Activated naive CD4-positive, alpha-beta T cell treated with anti-CD3 and anti-CD28 coated beads, Interleukin-2, amount 50 U/mL, for 72 hours (primary cell): ENCODE results near the gene KRTAP3-1. TPM values are rescaled to one million over a fixed set of nuclear protein-coding genes. Genes with fewer than 3 reads are reported as not detected.
A peak's percentile ranks its signal among the peaks of the same experiment; 100 is the strongest.
"Not testable (repeated sequence)": the region's sequence is repeated elsewhere in the genome, so short reads cannot be mapped to it uniquely, and the experiment has no call there.

Experiments
- ATAC-seq, 2 donors: fragments of 150-1000 bp; cut with Tn5 transposase; 2 replicates each; pipeline ENCODE4 v1.10.0; 2021; ENCODE audit warnings: mild to moderate bottlenecking in 2 of 2, moderate library complexity in 2 of 2
- DNase-seq, 2 donors: peaks; one replicate each; pipeline ENCODE4 v3.0.0; 2021 to 2022; ENCODE audit warnings: low spot score in 2 of 2
- H3K27ac Mint-ChIP-seq, 2 donors: one replicate each; pipeline ENCODE4 v1.8.0; 2022; ENCODE audit warnings: mild to moderate bottlenecking in 2 of 2, mixed read lengths in 2 of 2
- H3K36me3 Mint-ChIP-seq, 2 donors: one replicate each; pipeline ENCODE4 v1.8.0; 2022; ENCODE audit warnings: mixed read lengths in 2 of 2
- H3K9me3 Mint-ChIP-seq, 2 donors: one replicate each; pipeline ENCODE4 v1.8.0; 2022; ENCODE audit warnings: mixed read lengths in 2 of 2
- total RNA-seq, 2 donors: library from RNA; stranded (reverse); gene quantifications; one replicate each; pipeline ENCODE4 v1.2.3, GENCODE V29; 2022

Gene KRTAP3-1
- not detected for total RNA-seq

DNA sequence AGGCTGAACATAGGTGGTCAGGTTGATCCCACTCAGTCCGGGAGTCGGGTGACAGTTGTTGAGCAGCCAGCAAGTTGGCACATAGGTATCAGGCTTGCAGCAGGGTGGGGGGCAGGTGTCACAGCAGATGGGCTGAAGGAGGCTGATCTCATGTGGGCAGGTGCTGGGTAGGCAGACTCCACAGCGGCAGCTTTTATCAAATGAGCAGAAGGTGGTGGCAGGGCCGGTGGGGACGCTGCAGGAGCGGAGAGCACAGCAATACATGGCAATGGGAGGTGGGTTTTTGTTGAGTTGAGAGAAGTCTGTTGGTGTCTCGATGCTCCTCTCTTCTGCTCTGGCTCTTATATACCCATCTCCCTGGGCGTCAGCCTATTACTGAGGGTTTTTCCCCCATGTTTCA, at the start of gene KRTAP3-1:
Gene KRTAP3-1 (minus strand): TSS at position 318 of the 400 bp plus-strand sequence. CDS start 54 bp downstream, at position 264.
- H3K9me3 Mint-ChIP-seq, result no peaks in the 10 kb centered on the region
- no peak for ATAC-seq
- H3K36me3 Mint-ChIP-seq, result no peaks in the 10 kb centered on the region
- DNase-seq, result no peak
- H3K27ac Mint-ChIP-seq, result no peak within 1 kb of the TSS

DNA sequence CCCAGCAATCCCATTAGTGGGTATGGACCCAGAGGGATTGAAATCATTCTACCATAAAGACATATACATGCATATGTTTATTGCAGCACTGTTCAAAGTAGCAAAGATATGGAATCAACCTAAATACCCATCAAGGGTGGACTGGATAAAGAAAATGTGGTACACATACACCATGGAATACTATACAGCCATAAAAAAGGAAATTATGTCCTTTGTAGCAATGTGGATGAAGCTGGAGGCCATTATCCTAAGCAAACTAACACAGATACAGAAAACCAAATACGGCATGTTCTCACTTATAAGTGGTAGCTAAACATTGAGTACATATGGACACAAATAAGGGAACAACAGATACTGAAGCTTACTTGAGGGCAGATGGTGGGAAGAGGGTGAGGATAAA, 48.6 kb upstream of the KRTAP3-1 start:
- H3K9me3 Mint-ChIP-seq, result peaks cover 3 to 8% of the 10 kb centered on the region in 2 donors
- DNase-seq (no peak), ATAC-seq (no peak)
- no peak overlapping the region for H3K27ac Mint-ChIP-seq
- peaks cover 0 to 4% of the 10 kb centered on the region in 2 donors for H3K36me3 Mint-ChIP-seq

GRCh38 chr17:41055130-41055529, 46.2 kb upstream of the KRTAP3-1 start, which contains the start of gene KRTAP2-2:
Gene KRTAP2-2 (minus strand): TSS chr17:41055230. CDS start chr17:41055211, 19 bp downstream.
- H3K36me3 Mint-ChIP-seq, H3K27ac Mint-ChIP-seq, ATAC-seq: not testable (repeated sequence)

GRCh38 chr17:41054556-41054955, 45.6 kb upstream of the KRTAP3-1 start:
- not testable (repeated sequence) for DNase-seq, H3K27ac Mint-ChIP-seq, ATAC-seq, H3K36me3 Mint-ChIP-seq, H3K9me3 Mint-ChIP-seq

More at GRCh38 chr17:41055130-41055529, 46.2 kb upstream of the KRTAP3-1 start, which contains the start of gene KRTAP2-2:
- H3K9me3 Mint-ChIP-seq, DNase-seq: not testable (repeated sequence)

GRCh38 chr17:41054025-41054424, 45.1 kb upstream of the KRTAP3-1 start:
- DNase-seq (no peak), ATAC-seq (no peak)
- peaks cover 0 to 4% of the 10 kb centered on the region in 2 donors for H3K36me3 Mint-ChIP-seq
- peaks cover 3 to 8% of the 10 kb centered on the region in 2 donors for H3K9me3 Mint-ChIP-seq
- H3K27ac Mint-ChIP-seq, result no peak overlapping the region

DNA sequence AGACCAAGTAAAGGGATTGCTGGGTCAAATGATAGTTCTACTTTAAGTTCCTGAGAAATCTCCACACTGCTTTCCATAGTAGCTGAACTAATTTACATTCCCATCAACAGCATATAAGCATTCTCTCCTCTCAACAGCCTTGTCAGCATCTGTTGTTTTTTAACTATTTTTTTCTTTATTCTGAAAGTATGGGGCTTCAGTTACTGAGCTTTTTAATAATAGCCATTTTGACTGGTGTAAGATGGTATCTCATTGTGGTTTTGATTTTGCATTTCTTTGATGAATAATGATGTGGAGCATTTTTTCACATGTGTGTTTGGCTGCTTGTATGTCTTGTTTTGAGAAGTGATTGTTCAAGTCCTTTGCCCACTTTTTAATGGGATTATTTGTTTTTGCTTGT, 43.6 kb upstream of the KRTAP3-1 start:
- no peak for ATAC-seq

GRCh38 chr17:41049110-41049509, 40.2 kb upstream of the KRTAP3-1 start:
- ATAC-seq, result no peak
- Mint-ChIP-seq H3K9me3 (peaks cover 1 to 3% of the 10 kb centered on the region in 2 donors), H3K27ac (no peak overlapping the region), H3K36me3 (no peaks in the 10 kb centered on the region)
- DNase-seq, result no peak

More for the DNA sequence above, 43.6 kb upstream of the KRTAP3-1 start:
- Mint-ChIP-seq H3K36me3 (peaks cover 0 to 2% of the 10 kb centered on the region in 2 donors), H3K9me3 (peaks cover 1 to 6% of the 10 kb centered on the region in 2 donors), H3K27ac (no peak overlapping the region)
- no peak for DNase-seq

DNA sequence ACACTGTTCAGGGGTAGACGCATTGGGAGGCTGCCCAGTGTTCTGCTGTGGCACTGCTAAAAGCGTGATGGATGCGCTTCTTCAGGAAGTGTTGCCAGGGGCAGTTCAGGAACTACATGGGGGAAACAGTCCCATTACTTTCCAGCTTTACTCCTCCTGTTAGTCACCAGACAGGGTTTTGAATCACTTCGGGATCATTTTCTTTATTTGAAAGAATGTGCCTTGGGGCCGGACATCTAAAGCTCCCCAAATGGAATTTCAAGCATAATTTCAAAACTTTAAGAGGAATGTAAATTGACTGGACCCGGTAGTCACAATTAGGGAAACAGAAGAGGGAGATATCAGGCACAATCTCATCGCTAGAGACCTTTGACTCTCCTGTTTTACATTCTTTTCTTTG, 39.5 kb upstream of the KRTAP3-1 start:
- H3K27ac Mint-ChIP-seq, result no peak overlapping the region
- H3K36me3 Mint-ChIP-seq, result no peaks in the 10 kb centered on the region
- DNase-seq (no peak), ATAC-seq (no peak)
- peaks cover 2 to 8% of the 10 kb centered on the region in 2 donors for H3K9me3 Mint-ChIP-seq

DNA sequence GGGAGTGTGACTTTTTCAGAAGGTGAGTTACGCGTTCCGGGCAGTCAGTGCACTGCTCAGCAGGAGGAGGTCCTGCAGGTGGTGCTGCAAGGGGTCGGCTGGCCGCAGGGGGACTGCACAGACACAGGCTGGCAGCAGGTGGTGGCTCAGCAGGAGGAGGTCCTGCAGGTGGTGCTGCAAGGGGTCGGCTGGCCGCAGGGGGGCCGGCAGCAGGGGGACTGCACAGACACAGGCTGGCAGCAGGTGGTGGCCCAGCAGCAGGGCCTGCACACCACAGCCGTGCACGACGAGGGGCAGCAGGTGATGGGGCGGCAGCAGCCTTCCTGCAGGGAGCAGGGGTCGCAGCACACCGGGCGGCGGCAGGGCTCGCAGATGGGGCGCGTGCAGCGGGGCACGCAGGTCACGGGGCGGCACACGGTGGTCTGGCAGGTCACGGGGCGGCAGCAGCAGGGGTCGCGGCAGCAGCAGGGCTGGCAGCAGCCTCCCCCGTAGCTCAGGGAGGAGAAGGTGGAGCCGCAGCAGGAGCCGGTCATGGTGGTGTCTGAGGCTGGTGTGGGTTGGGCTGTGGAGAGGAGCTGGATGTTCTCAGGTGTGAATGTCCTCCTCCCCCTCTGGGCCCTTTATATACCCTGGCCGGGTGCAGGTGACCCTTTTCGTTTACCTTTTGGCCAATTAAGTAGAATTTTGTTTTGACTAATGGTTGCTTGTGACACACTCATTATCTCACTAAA, 38.0 kb upstream of the KRTAP3-1 start, which contains the start of gene KRTAP2-1:
Gene KRTAP2-1 (minus strand): TSS at position 582 of the 731 bp plus-strand sequence. CDS start 49 bp downstream, at position 533.
- not testable (repeated sequence) for H3K27ac Mint-ChIP-seq, ATAC-seq, DNase-seq, H3K36me3 Mint-ChIP-seq
- peaks cover 4 to 10% of the 10 kb centered on the region in 2 donors for H3K9me3 Mint-ChIP-seq

DNA sequence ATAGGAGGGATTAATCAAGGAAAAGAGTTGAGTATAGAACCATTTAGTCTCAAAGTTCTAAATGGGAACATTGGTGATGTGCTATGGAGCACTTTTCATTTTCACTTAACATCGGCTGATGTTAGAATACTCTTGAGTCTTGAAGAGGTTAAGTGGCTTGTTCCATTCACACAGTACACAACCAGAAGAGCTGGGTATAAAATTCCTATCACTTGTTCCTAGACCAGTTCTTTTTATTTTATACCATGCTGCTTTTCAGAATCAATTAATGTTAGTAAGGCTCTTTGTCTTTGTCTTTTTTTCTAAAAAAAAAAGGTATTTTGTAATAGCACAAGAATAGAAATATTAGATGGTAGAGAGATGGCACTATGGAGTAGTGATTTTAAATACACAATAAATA, 34.0 kb upstream of the KRTAP3-1 start:
- ATAC-seq (no peak), DNase-seq (no peak)
- Mint-ChIP-seq H3K36me3 (no peaks in the 10 kb centered on the region), H3K27ac (no peak overlapping the region), H3K9me3 (peaks cover 4 to 10% of the 10 kb centered on the region in 2 donors)

DNA sequence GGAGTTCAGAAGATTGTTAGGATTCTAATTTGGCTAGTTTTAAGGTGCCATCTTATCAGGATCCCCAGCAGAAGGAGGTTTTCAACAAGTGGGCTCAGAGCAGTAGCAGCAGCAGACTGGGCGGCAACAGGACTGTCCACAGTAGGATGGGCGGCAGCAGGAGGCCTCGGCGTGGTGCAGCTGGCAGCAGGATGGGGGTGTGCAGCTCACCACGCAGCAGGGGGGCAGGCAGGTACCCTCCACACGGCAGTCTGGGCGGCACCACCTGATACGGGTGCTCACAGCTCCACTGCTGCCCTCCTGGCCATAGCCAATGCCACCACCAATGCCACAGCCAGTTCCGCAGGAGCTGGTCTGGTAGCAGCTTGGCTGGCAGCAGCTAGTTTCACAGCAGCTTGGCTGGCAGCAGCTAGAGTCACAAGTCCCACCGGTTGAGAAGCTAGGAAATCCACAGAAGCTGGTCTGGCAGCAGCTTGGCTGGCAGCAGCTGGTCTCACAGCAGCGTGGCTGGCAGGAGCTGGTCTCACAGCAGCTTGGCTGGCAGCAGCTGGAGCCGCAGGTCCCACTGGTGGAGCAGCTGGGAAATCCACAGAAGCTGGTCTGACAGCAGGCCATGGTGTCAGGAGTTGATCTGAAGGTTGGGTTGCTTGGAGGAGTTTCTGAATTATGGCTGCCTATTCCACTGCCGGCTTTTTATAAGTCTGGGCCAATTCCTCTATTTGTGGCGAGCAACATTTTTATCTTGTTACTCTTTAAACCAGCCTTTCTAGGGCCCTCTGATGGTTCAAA, 32.0 kb upstream of the KRTAP3-1 start, which contains the start of gene KRTAP1-1:
Gene KRTAP1-1 (minus strand): TSS at position 668 of the 789 bp plus-strand sequence. CDS start 53 bp downstream, at position 615.
- peaks cover 4 to 10% of the 10 kb centered on the region in 2 donors for H3K9me3 Mint-ChIP-seq

DNA sequence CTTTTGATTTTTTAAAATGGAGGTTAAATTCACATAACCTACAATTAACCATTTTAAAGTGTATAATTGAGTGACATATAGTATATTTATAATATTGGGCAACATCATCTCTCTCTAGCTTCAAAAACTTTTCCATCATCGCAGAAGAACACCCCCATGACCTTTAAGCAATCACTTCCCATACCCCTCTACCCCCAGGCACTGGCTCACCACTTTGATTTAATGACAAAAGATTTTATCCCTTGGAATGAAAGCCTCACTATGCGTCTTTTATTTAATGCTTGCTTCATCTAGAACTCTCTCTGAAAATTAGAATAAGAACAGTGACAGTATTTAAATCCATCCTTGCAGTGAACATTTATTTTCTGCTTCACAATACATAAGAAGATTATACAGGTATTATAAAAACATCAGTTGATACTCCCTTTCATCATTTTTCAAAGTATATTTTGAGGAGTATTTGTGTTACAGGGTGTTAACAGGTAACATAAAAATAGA, 29.0 kb upstream of the KRTAP3-1 start:
- no peaks in the 10 kb centered on the region for H3K9me3 Mint-ChIP-seq
- DNase-seq (no peak), ATAC-seq (no peak)
- H3K36me3 Mint-ChIP-seq, result no peaks in the 10 kb centered on the region
- H3K27ac Mint-ChIP-seq, result no peak overlapping the region

More for the DNA sequence above, 32.0 kb upstream of the KRTAP3-1 start, which contains the start of gene KRTAP1-1:
- DNase-seq, ATAC-seq, H3K27ac Mint-ChIP-seq, H3K36me3 Mint-ChIP-seq: not testable (repeated sequence)

- not testable (repeated sequence) for H3K36me3 Mint-ChIP-seq, H3K9me3 Mint-ChIP-seq, ATAC-seq, DNase-seq
- H3K27ac Mint-ChIP-seq, result peak within 1 kb of the TSS in 1 of 2 donors; percentile 14
Measured at GRCh38 chr17:41034346-41034935, 25.5 kb upstream of the KRTAP3-1 start, which contains the start of gene KRTAP1-3. Gene KRTAP1-3 (minus strand): TSS chr17:41034874. CDS start chr17:41034821, 53 bp downstream.

GRCh38 chr17:41029633-41030245, 20.8 kb upstream of the KRTAP3-1 start, which contains the start of gene KRTAP1-4:
Gene KRTAP1-4 (minus strand): TSS chr17:41030195. CDS start chr17:41030078, 117 bp downstream.
- ATAC-seq (no peak), DNase-seq (no peak)
- H3K9me3 Mint-ChIP-seq, result no peaks in the 10 kb centered on the region
- no peaks in the 10 kb centered on the region for H3K36me3 Mint-ChIP-seq
- H3K27ac Mint-ChIP-seq, result no peak within 1 kb of the TSS

GRCh38 chr17:41026715-41027471, 18.0 kb upstream of the KRTAP3-1 start, which contains the start of gene KRTAP1-5:
Gene KRTAP1-5 (minus strand): TSS chr17:41027208. CDS start chr17:41027155, 53 bp downstream.
- ATAC-seq, result no peak
- DNase-seq, result no peak
- Mint-ChIP-seq H3K9me3 (no peaks in the 10 kb centered on the region), H3K27ac (no peak within 1 kb of the TSS), H3K36me3 (no peaks in the 10 kb centered on the region)
